Dermis microvascular lymphatic vessel endothelial cell (primary cell): ENCODE results near the gene HNRNPM. TPM values are rescaled to one million over a fixed set of nuclear protein-coding genes. Genes with fewer than 3 reads are reported as not detected.
"Not testable (repeated sequence)": the region's sequence is repeated elsewhere in the genome, so short reads cannot be mapped to it uniquely, and the experiment has no call there.

ENCODE experiments used
- DNase-seq, 2 donors: peaks; one replicate each; pipeline versions ENCODE4 v3.0.0 to v3.0.0-alpha.2; 2010; ENCODE audit warnings: low read depth in 2 of 2
- total RNA-seq: library from RNA; depleted of rRNA; stranded (reverse); fragments of >200 nt; gene quantifications from 2 replicates; pipeline ENCODE4 v1.2.1, GENCODE V29; 2014

The HNRNPM gene
- total RNA-seq, 1 donor from 2014 or later: 68.3 TPM

DNA sequence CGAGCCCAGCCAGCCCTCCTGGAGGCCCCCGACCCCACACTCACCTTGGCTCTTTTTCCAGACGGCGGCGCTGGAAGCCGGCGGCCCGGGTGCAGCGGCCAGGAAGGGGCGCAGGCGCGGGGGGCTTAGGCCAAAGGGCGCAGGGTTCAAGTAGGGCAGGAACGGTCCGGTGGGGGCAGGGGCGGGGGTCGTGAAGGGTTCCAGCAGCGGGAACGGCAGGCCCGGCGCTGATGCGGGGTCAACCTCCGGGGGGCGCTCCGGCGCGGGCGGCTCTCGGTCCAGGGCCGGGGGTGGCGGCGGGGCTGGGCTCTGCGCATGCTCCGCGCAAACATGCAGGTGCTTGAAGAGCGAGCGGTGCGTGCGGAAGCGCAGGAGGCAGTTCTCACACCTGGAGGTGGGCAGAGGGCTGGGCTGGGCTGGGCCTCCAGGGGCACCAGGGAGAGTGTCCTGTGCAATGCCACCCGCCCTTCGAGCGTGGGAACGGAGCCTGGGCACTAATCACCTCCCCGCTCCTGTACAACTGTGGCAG is 66.9 kb downstream of the HNRNPM start:
- no peak for DNase-seq

DNA sequence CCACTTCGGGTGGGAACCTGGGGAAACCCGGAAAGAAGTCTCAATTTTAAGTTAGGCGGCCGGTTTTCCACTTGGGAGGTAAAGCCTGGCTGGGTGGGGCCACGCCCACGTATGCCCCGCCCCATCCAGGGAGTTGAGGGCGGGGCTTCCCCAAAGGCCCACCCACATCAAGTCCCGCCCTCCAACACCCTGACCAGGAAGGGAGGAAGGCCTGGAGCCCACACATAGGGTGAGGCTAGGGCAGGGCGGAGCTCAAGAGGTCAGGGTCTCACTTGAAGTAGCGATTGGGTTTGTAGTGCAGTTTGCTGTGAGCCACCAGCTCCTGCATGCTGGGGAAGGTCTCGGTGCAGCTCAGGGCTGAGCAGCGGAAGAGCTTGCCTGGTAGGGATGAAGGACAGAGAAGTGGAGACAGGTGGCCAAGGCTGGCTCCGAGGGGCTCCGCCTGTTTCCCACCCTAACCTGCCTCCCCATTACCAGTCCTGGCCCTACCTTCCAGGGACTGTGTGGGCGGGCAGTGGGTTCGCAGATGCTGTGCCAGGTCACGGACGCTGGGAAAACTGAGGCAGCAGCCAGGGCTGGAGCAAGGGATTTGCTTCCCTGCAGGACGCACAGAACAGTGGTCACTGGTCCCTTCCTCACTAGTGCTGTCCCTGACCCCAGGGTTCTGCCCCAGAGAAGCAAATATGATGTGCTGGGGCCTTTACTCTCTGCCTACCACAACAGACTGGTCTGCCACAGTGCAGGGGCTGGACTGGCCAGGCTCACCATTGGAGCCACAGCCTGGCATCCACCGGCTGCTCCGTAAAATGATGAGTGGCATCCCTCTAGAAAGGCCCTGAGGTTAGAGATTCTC is 67.6 kb downstream of the HNRNPM start:
- DNase-seq: peak in 1 of 2 donors; percentile 18

DNA sequence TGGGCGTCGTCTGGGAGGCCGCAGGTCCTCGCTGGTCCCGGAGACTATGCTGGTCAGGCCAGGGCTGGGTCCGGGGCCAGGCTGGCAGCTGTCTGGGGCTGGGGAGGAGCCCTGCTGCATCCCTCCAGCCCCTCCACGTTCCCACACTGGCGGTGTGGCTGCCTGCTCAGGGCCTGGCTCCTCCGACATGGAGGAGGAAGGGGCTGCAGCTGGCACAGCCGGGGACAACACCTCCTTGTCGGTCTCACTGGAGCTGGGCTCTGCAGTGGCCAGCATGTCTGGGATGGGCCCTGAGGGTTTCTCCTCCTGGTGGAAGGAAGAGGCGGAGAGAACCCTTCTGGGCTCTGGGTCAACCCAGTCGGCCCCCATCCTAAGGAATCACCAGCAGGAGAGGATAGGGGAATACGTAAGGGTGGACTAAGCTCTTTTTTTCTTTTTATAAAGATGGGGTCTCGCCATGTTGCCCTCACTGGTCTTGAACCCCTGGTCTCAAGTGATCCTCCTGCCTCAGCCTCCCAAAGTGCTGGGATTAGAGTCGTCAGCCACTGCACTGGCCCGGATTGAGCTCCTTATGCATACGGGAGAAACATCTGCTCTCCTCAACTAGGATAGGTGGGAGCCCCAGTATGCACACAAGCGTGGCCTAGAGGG is 68.4 kb downstream of the HNRNPM start:
- no peak for DNase-seq

DNA sequence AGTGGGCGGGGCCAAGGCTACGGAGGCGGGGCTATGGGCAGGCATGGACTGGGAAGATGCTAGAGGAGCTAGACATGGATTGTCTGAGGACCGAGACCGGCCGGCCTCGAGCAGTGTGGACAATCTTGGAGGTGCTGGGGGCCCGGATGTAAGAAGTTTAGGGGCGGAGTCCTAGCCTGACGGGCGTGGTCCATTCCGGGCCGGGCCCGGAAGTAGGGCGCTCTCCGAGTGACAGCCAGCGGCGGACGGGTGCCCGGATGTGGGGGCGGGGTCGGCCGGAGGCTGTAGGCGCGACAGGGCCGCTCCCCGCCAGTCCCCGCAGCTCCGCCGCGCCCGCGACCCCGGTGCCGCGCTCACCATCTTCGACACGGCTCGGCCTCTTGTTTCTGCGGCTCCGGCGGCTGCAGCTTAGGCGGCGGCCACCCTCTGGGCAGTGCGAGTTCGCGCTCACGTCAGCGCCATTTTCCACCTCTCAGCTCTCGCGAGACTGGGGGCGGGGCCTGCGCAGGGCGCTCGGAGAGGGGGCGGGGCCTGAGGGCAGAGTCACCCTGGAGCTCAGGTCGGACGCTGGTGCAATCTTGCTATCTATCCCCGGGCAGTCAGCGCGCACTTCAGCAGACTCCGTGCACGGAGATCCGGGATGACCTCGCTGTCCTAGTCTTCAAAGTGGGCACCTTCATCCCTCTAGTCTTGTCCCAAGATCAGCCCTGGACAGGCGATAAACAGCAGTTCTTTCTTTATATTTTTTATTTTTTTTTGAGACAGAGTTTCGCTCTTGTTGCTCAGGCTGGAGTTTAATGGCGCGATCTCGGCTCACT is 69.1 kb downstream of the HNRNPM start, which contains the start of gene ZNF414:
Gene ZNF414, minus strand, starts transcription at position 481 of the 818 bp plus-strand sequence. Its CDS starts 121 bp downstream, at position 360.
- DNase-seq: peak; percentile 76 to 90

DNA sequence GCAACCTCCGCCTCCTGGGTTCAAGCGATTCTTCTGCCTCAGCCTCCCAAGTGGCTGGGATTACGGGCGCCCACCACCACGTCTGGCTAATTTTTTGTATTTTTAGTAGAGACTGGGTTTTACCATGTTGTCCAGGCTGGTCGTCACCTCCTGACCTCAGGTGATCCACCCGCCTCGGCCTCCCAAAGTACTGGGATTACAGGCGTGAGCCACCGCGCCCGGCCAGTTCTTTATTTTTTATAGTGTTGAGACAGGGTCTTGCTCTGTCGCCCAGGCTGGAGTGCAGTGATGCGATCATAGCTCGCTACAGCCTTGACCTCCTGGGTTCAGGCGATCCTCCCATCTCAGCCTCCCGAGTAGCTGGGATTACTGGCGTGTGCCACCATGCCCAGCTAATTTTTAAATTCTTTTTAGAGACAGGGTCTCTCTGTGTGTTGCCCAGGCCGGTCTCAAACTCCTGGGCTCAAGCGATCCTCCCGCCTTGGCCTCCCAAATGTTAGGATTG is 69.8 kb downstream of the HNRNPM start:
- DNase-seq: not testable (repeated sequence)

DNA sequence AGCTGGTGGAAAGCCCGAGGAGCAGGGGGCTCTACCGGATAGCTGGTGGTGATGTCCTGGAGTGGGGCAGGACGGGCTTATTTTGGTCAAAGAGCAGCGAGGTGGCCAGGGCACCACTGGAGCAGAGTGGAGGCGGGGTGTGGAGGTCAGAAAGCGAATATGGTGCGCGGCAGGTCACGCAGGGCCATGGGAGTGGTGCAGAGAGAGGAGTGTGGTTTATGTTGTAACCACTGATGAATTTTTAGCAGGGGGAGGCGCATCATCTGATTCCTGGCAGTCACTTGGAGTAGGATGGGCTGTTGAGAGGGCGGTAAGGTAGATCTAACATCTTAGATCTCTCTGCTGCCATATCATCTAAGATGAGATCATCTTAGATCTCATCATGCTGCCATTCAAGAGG is 70.5 kb downstream of the HNRNPM start:
- no peak for DNase-seq

DNA sequence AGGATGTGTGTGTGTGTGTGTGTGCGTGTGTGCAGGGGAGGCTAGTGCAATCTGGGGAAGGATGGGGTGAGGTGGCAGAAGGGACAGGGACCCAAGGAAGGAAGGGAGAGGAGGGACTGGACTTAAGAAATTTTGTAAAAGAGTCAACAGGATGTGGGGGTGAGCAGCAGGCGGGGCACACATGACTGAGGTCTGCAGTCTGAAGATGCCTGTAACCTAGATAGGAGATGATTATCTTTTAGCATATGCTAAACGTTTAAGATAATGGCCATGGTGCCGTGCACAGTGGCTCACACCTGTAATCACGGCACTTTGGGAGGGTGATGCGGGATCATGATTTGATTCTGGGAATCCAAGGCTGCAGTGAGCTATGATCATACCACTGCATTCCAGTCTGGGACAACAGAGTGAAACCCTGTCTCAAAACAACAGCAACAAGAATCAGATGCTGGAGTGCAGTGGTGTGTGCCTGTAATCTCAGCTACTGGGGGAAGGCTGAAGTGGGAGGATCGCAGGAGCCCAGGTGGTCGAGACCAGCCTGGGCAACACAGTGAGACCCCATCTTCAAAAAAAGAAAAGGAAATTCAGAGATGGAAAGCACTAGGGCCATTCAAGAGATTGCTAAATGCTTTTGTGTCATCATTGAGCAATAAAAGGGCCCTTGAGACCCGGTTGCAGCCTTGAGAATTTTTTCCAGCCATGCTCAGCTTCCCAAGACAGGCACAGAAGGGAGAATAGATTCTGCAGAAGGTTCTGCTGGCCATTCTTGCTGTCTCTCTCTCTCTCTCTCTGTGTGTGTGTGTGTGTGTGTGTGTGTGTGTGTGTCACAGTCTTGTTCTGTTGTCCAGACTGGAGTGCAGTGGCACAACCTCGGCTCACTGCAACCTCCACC is 73.0 kb downstream of the HNRNPM start:
- no peak for DNase-seq

DNA sequence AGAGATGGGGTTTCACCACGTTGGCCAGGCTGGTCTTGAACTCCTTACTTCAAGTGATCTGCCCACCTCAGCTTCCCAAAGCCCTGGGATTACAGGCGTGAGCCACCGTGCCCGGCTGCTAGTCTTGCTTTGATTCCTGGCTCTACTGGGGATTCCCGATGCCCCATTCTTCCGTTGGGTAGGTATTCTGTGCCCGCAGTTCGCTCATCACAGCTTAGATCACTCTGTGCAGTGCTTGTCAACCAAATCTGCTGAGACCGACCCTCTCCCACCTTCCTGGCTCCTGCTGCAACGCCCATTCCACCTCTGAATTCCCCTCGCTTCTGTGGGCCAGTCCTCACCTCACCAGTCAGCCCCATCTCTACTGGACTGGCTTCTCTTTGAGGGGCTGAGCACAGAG is 73.8 kb downstream of the HNRNPM start:
- DNase-seq: no peak

DNA sequence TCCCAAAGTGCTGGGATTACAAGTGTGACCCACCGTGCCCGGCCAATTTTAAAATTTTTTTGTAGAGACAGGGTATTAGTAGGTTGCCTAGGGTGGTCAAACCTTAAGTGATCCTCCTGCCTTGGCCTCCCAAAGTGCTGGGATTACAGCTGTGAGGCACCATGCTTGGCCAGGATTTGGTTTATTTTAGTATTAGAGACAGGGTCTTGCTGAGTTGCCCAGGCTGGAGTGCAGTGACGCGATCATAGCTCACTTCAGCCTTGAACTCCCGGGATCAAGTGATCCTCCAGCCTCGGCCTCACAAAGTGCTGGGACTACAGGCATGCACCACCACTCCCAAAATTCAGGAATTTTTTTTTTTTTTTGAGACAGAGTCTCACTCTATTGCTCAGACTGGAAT is 74.6 kb downstream of the HNRNPM start:
- no peak for DNase-seq

DNA sequence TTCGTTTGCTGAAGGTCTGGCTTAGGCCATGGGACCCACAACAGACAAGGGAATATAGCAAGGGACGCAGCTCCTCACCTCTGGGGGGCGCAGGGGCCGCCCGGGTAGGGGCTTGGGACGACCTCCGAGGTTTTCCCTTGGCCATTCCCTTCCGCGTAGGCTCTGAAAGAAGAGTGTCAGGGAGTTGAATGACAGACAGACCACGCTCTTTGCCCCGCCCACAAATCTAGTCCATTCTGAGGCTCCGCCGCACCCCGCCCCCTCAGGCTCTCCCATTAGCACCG is 80.6 kb downstream of the HNRNPM start:
- no peak for DNase-seq

DNA sequence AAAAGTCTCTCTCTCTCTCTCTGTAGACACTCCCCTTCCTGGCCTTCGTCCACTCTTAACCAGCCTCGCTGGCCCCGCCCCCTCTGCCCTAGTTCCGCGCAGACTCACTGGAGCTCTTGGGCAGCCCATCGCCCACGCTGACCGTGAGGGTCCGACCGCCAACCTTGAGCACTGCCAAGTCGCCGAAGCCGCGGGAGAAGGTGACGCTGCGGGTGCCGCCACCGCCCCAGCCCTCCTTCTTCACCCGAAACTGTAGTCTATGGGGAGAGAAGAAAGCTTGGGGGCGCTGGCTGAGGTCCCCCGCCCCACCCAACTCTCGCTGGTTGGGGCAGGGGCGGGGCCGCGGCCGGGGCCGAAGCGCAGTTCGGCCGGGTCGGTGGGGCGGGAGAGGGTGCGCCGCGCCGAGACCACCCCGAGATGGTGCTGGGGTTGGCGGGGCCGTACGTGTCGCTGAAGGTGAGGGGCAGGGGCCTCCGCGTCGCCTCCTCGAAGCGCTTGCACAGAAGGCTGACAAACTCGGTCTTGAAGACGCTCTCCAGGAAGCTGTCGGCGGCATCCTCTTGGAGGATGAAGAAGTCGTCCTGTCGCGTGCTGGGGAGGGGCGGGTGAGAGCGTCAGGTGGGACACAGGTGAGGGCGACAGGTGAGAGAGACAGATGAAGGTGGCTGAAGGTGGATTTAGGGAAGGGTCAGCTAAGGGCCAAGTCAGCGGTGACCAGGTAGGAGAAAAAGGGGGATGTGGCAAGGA is 81.7 kb downstream of the HNRNPM start:
- DNase-seq: peak; percentile 74 to 92

DNA sequence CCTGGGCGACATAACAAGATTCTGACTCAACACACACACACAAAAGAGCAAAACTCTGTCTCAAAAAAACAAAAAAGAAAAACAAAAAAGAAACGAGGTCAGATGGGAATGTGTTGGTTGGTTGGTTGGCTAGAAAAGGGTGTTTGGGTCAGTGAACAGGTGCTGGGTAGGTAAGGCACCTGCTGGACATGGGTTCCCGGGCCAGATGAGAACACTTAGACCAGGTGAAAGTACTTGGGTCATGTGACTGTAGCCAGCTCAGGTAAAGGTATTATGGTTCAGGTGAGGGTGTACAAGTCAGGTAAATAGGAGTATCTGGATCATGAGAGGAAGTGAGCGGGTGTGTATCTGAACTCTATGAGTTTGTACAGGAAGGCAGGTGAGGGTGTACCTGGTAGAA is 83.7 kb downstream of the HNRNPM start:
- no peak for DNase-seq

DNA sequence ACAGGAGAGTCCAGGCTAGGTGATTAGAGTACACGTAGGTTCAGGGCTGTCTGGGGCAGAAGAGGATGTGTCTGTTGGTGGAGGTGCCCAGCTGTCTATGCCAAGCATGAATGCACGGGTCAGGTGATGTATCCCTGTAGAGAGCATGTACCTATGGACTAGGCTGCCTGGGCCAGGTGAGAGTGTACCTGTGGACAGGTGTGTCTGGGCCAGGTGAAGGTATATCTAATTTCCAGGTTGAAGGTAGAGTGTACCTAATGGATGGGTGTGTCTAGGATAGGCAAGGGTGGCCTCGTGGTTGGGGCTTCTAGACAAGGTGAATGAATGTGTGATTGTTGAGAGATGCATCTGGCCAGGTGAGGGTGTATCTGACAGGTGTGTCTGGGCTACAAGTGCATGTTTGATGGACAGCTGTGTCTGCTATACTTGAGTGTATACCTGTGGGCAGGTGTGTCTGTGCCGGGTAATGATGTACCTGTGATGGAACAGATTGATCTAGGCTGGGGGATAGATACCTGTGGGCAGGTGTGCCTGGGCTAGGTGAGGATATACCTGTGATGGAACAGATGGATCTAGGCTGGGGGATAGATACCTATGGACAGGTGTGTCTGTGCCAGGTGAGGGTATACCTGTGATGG is 84.7 kb downstream of the HNRNPM start:
- no peak for DNase-seq

DNA sequence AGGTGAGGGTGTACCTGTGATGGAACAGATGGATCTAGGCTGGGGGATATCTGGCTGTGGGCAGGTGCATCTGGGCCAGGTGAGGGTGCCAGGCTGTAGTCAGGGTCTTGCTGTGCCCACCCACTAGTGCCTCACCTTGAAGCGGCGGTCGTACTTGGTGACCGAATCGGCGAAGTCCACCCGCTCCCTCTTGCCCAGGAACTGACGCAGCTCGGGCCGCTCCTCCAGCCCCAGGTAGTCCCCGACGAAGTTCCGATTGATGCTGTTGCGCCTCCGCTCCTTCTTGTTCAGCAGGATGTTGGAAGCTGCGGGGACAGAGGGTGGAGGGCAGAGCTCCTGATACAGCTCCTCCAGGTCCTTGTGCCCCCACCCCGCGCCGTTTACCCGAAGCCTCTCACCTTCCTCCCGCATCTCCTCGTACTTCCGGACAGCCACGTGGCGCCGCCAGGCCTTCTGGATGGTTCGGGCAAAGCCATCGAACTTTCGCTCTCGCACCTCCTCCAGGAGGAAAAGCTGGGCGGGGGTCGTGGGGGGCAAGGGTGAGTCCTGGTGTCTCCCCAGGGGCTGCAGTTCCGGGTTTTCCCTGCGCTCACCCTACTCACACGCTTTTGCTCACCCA is 85.4 kb downstream of the HNRNPM start:
- no peak for DNase-seq

DNA sequence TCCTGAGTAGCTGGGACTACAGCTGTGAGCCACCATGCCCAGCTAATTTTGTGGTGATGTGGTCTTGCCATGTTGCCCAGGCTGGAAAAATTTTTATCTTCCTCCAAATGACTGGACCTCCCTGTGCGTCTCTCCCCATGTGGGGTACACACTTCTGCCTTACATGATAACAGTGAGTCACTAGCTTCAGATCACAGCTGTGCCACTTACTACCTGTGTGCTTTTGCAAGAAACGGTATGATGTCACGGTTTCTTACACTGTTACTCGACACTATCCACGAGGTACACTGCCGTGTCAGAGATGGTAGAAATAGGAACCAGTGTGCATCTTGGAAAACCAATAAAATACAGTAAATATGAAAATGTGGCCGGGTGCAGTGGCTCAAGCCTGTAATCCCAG is 86.7 kb downstream of the HNRNPM start:
- no peak for DNase-seq

DNA sequence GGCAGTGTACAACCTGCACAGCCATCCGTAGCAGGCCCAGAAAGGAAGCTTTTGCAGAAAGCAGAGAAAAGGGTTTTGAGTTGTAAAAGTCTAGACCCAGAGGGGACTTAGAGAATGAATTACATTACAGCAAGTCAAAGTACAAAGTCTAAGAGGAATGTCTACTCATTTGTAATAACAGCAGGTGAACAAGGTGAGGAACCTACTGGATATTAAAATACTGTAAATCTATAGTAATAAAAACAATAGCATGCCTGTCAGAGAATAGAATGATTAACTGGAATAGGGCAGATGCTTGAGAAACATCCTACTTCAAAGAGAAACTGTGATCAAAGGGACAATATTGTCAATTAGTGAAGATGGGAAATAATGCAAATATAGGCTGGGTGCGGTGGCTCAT is 87.5 kb downstream of the HNRNPM start:
- DNase-seq: no peak

DNA sequence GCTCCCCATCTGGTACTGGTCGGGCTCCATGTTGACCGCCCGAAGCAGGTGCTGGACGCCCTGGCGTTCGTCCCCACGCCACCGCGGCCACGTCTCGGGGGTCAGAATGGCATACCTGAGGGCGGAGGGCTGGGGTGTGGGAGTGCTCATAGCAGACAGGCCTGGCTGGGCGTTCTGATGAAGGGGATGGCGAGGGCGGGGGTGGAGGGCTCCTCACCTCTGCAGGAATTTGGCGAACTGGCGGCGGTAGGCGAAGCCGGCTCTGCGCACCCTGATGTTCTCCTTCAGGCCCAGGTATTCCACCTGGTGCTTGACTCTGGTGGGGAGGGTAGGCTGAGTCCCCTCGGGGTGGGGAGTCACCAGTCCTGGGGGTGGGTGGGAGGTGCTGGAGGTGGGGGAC is 91.5 kb downstream of the HNRNPM start:
- no peak for DNase-seq

DNA sequence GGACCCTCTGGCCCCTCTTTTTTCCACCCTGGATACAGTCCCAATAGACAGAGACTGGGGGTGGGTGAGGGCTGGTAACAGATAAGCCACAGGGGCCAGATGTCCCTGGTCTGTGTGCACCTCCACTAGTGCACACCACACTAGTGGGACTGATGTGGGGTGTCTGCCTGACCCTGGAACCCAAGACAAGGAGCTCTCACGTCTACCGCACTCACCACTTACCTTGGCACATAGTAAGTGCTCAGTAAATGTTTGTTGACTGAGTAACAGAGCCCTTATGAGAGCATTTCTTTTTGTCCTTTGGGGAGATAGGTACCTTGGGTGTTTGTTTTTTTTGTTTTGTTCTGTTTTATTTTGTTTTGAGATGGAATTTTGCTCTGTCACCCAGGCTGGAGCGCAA is 92.3 kb downstream of the HNRNPM start:
- DNase-seq: no peak
